GM19452 (cell line): ENCODE measurements around the gene TASL.
"Not testable (repeated sequence)": the region's sequence is repeated elsewhere in the genome, so short reads cannot be mapped to it uniquely, and the experiment has no call there.

Experiments used
- ATAC-seq: cut with Tn5 transposase; IDR thresholded peaks from one replicate; pipeline ENCODE4 v1.9.1; 2021; ENCODE audit not compliant: unreplicated experiment

The TASL gene

GRCh38 chrX:30580641-30581040 lies 3.1 kb upstream of the TASL start:
- ATAC-seq = no peak

GRCh38 chrX:30576881-30577280 lies 685 bp downstream of the TASL start:
- ATAC-seq = no peak

- ATAC-seq = no peak
Observed at GRCh38 chrX:30573125-30573524, 4.4 kb downstream of the TASL start.

GRCh38 chrX:30572678-30573077 lies 4.9 kb downstream of the TASL start:
- no peak for ATAC-seq

GRCh38 chrX:30572004-30572403 lies 5.6 kb downstream of the TASL start:
- peak; percentile 52 for ATAC-seq

- ATAC-seq = no peak
Observed at GRCh38 chrX:30570505-30570904, 7.1 kb downstream of the TASL start.

- ATAC-seq = peak; percentile 74
Observed at GRCh38 chrX:30568136-30568535, 9.4 kb downstream of the TASL start.

- ATAC-seq = not testable (repeated sequence)
Observed at GRCh38 chrX:30563070-30563469, 14.5 kb downstream of the TASL start.

- no peak for ATAC-seq
Observed at GRCh38 chrX:30561191-30561590, 16.4 kb downstream of the TASL start.

GRCh38 chrX:30538271-30538670 lies 39.3 kb downstream of the TASL start:
- ATAC-seq = no peak

- ATAC-seq = no peak
Observed at GRCh38 chrX:30533835-30534234, 43.7 kb downstream of the TASL start.

GRCh38 chrX:30533266-30533665 lies 44.3 kb downstream of the TASL start:
- no peak for ATAC-seq

- no peak for ATAC-seq
Observed at GRCh38 chrX:30530606-30531005, 47.0 kb downstream of the TASL start.

GRCh38 chrX:30525732-30526131 lies 51.8 kb downstream of the TASL start:
- ATAC-seq = no peak

GRCh38 chrX:30521440-30522182 lies 56.0 kb downstream of the TASL start:
- no peak for ATAC-seq

GRCh38 chrX:30513284-30513683 lies 64.3 kb downstream of the TASL start:
- no peak for ATAC-seq
